Esophagus squamous epithelium (tissue), 4 donors: Measurements from ENCODE around the gene DIS3.
"Not testable (repeated sequence)": the region's sequence is repeated elsewhere in the genome, so short reads cannot be mapped to it uniquely, and the experiment has no call there.

Source experiments
- CTCF ChIP-seq, 6 experiments: fragments of 450-650 bp in 4 of 6; fragments of 200-600 bp in 2 of 6; sonication (generic) in 2 of 6; IDR thresholded peaks; one replicate each; pipeline ENCODE4 v1.5.1; 2016 to 2019; ENCODE audit warnings: antibody characterized with exemption in 6 of 6, mild to moderate bottlenecking in 4 of 6, moderate library complexity in 4 of 6
- POLR2A ChIP-seq, 4 donors: fragments of 450-650 bp; IDR thresholded peaks; one replicate each; pipeline ENCODE4 v1.6.1; 2017; ENCODE audit warnings: antibody characterized with exemption in 4 of 4, mild to moderate bottlenecking in 4 of 4, moderate library complexity in 3 of 4

GRCh38 chr13:72784679-72785078, 3.0 kb upstream of the DIS3 start:
- TF ChIP-seq CTCF, POLR2A (IDR thresholded peaks at IDR 0.05): not testable (repeated sequence)
